Measurements from ENCODE around the gene ZNF524.

ZNF524 gene

DNA sequence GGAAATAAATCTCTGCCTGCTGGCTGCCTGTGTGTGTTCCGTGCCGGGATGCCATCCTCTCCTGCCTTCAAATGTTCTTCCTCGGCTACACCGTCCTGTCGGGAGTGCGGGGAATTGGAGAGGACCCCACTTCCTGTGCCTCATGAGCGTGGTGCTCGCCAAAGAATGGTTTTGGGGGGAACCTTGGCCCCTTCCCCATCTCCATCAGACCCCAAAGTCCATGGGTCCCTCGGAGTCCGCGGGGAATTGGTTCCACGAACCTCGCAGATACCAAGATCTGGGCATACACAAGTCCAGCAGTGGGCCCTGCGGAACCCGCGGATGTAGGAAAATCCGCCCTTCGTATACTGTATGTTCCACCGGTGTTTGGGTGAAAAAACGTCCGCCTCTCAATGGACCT, 3.0 kb downstream of the ZNF524 start:
- DNase-seq, result no peak

- DNase-seq, result no peak
Measured at GRCh38 chr19:55603581-55604292, 3.6 kb downstream of the ZNF524 start.

DNA sequence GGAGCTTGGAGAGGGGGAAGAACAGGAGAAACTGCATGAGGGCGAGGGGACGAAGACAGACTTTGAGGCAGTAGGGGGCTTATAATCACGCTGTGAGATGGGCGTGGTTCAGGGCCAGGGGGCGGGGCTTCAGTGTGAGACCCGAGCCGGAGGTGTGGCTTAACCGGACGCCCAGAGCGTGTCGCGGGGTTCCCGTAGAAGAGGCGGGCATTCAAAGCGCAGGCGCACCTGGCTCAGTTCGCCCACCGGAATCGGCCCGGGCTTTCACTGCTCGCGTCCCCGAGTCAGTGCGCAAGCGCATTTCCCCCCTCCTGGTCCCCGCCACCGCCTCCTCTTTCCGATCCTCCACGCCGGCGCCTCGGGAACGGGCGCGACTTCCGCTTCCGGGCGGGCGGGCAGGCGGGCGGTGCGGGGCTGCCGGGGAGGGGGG, 5.1 kb downstream of the ZNF524 start:
- DNase-seq, result peak; percentile 98

DNA sequence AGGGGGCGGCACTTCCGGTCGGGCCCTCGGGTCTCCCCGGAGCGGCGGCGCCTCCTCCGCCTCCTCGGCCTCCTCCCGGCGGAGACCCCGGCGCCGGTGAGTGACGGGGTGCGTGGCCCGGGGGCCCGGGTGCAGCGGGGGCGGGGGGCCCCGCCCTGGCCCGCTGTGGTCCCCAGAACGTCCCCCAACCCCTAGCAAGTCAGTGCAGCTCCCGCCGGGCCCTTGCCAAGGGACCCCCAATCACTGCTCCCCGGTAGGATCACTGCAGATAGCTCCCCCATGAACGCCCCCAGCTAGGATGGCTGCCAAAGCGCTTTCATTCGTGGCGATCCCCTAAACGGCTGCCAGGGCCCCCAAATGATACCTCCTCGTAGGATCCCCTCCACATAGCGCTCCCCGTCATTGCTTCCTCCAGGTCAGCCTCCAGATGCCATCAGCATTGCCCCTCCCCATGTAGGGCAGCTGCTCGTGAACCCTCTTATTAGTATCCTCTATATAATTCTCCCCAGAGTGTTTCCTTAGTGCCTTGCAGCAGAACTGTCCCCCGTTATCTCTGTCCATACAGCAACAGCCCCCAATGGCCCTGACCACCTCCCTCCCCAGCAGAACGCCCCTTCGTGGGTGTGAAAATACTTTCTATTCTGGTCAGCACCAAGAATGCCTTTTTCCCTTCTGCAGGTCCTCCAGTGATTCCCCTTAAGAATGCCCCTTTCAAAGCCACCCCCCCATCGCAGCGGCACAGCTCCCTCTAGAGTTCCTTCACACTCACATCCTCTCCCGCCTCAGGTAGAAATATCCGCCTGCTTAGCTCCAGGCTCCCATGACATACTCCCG, 5.8 kb downstream of the ZNF524 start, which contains the start of gene ZNF865:
TSS of gene ZNF865 (plus strand) at position 11 of the 834 bp plus-strand sequence. CDS start 7,972 bp downstream, outside the sequence.
- peak; percentile 60 for DNase-seq

GRCh38 chr19:55606471-55606787, 6.3 kb downstream of the ZNF524 start:
- DNase-seq, result no peak

DNA sequence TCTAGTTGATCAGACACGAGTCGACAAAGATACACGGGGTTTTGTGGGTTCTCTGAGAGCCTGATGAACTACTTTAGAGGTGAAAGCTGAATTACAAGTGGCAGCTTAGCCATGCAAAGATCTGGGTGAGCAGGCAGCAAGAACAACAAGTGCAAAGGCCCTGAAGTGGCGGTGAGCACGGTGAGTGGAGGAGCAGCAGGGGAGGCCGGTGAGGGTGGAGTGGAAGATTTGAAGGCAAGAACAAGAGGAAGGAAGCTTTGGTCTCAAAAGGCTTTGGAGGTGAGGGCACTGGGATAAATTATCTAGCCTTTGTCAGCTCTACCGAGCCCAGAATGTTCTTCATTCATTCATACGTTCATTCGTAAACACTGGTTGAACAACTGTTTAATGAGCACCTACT, 6.7 kb downstream of the ZNF524 start:
- no peak for DNase-seq

DNA sequence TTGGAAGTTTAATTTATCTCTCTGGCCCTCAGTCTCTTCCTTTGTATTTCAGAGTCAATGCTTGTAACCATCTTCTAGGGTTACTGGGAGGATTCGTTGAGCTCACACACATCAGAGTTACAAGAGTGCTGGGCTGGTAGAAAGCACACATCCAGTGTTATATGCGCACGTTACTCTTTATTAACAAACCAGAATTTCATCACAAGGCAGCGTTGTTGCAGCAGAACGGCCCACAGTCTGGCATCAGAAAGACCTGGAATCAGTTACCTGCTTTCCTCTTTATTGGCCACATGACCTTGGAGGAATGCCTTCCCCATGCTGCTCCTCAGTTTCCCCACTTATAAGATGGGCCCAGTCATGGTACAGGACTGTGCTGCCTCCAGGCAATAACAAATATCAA, 9.2 kb downstream of the ZNF524 start:
- DNase-seq, result no peak

- no peak for DNase-seq
Measured at GRCh38 chr19:55611300-55611982, 11.4 kb downstream of the ZNF524 start.

DNA sequence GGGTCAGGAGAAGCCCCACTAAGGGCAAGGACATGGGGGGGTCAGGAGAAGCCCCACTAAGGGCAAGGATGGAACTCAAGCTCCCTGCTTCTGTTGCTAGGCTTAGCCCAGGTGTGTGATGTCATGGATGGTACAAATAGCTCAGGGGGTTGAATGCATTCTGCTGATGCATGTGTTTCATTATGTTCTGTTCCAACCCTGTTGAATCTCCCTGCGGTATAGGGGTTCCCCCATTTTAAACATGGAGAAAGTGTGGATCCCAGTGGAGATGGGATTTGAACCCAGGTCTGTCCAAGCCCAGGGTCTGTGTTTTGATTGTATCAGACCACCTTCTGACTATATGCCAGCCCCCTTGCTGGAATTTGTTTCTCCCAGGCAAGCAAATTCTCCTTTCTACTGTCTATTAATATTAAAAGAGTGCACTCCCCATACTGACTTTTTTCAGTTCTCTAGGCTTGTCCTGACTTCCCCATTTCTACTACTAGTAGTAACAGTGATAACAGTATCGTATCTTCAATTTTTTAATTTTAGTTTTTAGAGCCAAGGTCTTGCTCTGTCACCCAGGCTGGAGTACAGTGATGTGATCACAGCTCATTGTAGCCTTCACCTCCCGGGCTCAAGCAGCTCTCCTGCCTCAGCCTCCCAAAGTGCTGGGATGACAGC, 12.0 kb downstream of the ZNF524 start:
- DNase-seq, result no peak

DNA sequence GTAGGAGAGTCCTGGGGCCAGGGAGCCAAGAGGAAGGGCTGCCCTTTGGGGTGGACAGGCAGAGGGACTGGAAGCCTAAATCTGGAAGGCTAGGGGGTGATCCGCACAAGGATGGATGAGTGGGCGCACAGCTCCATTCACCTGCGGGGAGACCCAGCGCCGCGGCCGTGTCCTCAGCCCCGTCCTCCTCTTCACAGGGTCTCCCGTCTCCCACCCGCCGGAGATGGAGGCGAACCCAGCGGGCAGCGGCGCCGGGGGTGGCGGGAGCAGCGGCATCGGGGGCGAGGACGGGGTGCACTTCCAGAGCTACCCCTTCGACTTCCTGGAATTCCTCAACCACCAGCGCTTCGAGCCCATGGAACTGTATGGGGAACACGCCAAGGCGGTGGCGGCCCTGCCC, 13.3 kb downstream of the ZNF524 start:
- no peak for DNase-seq

DNA sequence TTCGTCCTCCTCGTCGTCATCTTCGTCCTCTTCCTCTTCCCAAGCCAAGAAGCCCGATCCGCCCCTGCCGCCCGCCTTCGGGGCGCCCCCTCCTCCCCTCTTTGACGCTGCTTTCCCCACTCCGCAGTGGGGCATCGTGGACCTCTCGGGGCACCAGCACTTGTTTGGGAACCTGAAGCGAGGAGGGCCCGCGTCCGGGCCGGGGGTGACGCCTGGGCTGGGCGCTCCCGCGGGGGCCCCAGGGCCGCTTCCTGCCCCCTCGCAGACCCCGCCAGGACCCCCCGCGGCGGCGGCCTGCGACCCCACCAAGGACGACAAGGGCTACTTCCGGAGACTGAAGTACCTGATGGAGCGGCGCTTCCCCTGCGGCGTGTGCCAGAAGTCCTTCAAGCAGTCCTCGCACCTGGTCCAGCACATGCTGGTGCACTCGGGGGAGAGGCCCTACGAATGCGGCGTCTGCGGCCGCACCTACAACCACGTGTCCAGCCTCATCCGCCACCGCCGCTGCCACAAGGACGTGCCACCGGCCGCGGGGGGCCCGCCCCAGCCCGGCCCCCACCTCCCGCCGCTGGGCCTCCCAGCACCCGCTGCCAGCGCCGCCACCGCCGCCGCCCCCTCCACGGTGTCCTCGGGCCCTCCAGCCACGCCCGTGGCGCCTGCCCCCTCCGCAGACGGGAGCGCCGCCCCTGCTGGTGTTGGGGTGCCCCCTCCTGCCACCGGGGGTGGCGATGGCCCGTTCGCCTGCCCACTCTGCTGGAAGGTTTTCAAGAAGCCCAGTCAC, 14.0 kb downstream of the ZNF524 start:
- no peak for DNase-seq

DNA sequence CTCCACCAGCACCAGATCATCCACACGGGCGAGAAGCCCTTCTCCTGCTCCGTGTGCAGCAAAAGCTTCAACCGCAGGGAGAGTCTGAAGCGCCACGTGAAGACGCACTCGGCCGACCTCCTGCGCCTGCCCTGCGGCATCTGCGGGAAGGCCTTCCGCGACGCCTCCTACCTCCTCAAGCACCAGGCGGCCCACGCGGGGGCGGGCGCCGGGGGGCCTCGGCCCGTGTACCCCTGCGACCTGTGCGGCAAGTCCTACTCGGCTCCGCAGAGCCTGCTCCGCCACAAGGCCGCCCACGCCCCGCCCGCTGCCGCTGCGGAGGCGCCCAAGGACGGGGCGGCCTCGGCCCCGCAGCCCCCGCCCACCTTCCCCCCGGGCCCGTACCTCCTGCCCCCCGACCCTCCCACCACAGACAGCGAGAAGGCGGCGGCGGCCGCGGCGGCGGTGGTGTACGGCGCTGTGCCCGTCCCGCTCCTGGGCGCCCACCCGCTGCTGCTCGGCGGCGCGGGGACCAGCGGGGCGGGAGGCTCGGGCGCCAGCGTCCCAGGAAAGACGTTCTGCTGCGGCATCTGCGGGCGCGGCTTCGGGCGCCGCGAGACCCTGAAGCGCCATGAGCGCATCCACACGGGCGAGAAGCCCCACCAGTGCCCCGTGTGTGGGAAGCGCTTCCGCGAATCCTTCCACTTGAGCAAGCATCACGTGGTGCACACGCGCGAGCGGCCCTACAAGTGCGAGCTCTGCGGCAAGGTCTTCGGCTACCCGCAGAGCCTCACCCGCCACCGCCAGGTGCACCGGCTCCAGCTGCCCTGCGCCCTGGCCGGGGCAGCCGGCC, 14.8 kb downstream of the ZNF524 start:
- no peak for DNase-seq

GRCh38 chr19:55615543-55616394, 15.7 kb downstream of the ZNF524 start:
- DNase-seq, result no peak

GRCh38 chr19:55616395-55616875, 16.3 kb downstream of the ZNF524 start:
- no peak for DNase-seq

DNA sequence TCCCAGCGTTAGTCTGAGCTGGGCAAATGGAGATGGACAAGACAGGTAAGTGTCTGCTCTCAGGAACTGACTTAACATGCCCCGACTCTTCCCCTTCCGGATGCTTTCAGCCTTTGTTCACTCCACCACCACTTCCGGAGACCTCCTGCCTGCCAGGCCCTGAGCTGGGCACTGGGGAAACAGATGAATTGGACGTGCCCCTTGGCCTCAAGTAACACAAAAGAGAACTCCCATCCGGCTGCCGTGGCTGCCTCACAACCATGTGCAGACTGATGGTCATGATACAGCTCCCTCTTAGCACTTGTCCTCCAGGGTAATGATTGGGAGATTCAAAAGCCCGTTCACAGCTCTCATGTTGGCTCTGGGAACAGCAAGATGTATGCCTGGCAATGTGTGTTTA, 17.3 kb downstream of the ZNF524 start:
- no peak for DNase-seq

DNA sequence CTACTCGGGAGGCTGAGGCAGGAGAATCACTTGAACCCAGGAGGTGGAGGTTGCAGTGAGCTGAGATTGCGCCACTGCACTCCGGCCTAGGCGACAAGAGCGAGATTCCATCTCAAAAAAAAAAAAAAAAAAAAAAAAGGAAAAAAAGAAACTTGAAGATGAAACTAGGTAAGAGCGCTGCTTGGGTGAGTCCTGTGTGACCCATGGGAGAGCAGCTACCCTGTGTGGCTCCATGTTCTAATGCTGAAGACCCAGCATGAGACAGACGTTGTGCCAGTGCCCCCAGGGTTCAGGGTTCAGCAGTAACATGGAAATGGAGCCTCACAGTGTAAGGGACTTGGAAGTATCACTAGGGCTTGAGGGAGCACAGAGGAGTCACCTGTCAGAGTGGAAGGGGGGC, 18.3 kb downstream of the ZNF524 start:
- DNase-seq, result no peak

- no peak for DNase-seq
Measured at GRCh38 chr19:55619286-55619685, 19.2 kb downstream of the ZNF524 start.

DNA sequence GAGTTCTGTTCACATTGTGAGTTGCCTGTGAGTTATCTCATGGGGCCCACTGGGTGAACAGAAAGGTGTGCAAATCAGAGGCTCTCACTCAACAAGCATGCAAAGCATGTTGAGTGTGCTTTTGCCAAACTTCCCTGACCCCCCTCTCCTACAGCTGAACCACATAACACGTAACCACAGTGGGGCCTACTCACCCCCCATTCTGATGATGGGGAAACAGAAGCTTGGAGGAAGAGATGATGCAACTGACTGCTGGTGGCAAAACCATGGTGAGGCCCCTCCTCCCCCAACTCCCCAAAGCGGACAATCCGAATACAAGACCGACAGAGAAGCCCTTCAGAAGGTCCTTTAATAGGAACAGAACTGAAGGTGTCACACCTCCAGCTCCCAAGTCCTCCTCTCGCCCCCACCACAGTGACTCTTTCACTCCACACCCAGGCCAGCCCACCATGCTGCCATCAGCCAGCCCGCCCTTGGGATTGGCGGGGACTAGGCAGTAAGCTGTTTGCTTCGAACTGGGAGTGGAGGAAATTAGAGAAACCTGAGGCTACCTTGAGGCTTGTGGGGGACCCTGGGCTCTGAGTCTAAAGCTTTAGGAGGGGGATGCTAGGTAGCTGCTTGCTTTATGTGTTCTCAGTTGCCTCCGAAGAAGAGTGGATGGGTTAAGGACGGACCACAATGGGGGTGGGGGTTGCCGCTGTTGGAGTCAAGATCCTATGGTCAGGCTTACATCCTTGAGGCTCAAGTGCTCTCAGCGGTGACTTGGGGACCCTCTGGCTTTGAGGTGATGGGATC, 20.5 kb downstream of the ZNF524 start:
- DNase-seq, result no peak

DNA sequence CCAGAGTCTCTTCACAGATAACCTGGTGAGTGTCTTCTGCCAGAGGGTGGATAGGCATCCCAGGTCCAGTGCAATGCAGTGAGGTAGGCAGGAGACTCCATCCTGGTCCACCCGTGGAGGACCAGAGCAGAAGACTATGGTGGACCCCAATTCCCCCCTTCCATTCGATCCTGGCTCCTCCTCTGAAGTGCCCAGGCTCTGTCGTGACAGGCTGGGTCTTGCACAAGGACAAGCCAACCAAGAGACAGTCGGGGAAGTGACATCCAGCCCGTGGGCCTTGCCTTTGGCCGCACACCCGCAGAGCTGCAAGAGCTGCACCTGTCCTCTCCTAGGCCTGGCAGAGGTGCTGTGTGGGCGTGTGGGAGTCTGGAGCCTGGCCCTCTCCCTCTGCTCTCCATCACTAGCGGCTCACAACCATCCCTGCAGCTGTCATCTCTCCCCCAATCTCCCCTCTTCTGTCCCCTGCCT, 21.2 kb downstream of the ZNF524 start:
- no peak for DNase-seq

All from NCI-H1105 treated with DMSO at 0.1 percent for 48 hours (cell line).